ENCODE results near the gene PTPN20.
A peak's percentile ranks its signal among the peaks of the same experiment; 100 is the strongest.
"Not testable (repeated sequence)": the region's sequence is repeated elsewhere in the genome, so short reads cannot be mapped to it uniquely, and the experiment has no call there.

PTPN20 gene

GRCh38 chr10:46948687-46949518, 37.7 kb downstream of the PTPN20 start:
- not testable (repeated sequence) for FAIRE-seq

GRCh38 chr10:46952540-46952939, 41.3 kb downstream of the PTPN20 start:
- not testable (repeated sequence) for DNase-seq (ENCODE audit: low spot score); FAIRE-seq

More at GRCh38 chr10:46948687-46949518, 37.7 kb downstream of the PTPN20 start:
- DNase-seq (ENCODE audit: low spot score): not testable (repeated sequence)

GRCh38 chr10:46960742-46961141, 49.5 kb downstream of the PTPN20 start:
- DNase-seq (ENCODE audit: low spot score); FAIRE-seq: not testable (repeated sequence)

- DNase-seq (ENCODE audit: low spot score): not testable (repeated sequence)
- peak; percentile 70 for FAIRE-seq
Measured at GRCh38 chr10:46963356-46963755, 52.1 kb downstream of the PTPN20 start.

GRCh38 chr10:46967013-46967412, 55.8 kb downstream of the PTPN20 start:
- FAIRE-seq; DNase-seq (ENCODE audit: low spot score): not testable (repeated sequence)

GRCh38 chr10:46980223-46980622, 69.0 kb downstream of the PTPN20 start:
- FAIRE-seq; DNase-seq (ENCODE audit: low spot score): not testable (repeated sequence)

GRCh38 chr10:46987233-46987924, 76.2 kb downstream of the PTPN20 start:
- peak; percentile 93 for FAIRE-seq

GRCh38 chr10:46992803-46993561, 81.8 kb downstream of the PTPN20 start:
- peak; percentile 19 for DNase-seq (ENCODE audit: low spot score)

More at GRCh38 chr10:46987233-46987924, 76.2 kb downstream of the PTPN20 start:
- not testable (repeated sequence) for DNase-seq (ENCODE audit: low spot score)

GRCh38 chr10:46995234-46995633, 84.0 kb downstream of the PTPN20 start:
- DNase-seq (ENCODE audit: low spot score) (no peak), FAIRE-seq (no peak)

More at GRCh38 chr10:46992803-46993561, 81.8 kb downstream of the PTPN20 start:
- FAIRE-seq: no peak

- FAIRE-seq (no peak), DNase-seq (ENCODE audit: low spot score) (no peak)
Measured at GRCh38 chr10:46998192-46998591, 87.0 kb downstream of the PTPN20 start.

GRCh38 chr10:46998595-46998994, 87.4 kb downstream of the PTPN20 start:
- DNase-seq (ENCODE audit: low spot score): no peak
- FAIRE-seq: no peak

GRCh38 chr10:46999217-46999616, 88.0 kb downstream of the PTPN20 start:
- FAIRE-seq (no peak), DNase-seq (ENCODE audit: low spot score) (no peak)

- DNase-seq (ENCODE audit: low spot score) (peak; percentile 51), FAIRE-seq (no peak)
Measured at GRCh38 chr10:47008769-47009168, 97.5 kb downstream of the PTPN20 start.

GRCh38 chr10:47009215-47009838, 98.1 kb downstream of the PTPN20 start:
- FAIRE-seq (no peak), DNase-seq (ENCODE audit: low spot score) (no peak)

- FAIRE-seq (no peak), DNase-seq (ENCODE audit: low spot score) (no peak)
Measured at GRCh38 chr10:47010036-47010435, 98.8 kb downstream of the PTPN20 start.

GRCh38 chr10:47012214-47012613, 101.0 kb downstream of the PTPN20 start:
- no peak for DNase-seq (ENCODE audit: low spot score)
- FAIRE-seq: no peak

GRCh38 chr10:47013507-47014154, 102.4 kb downstream of the PTPN20 start:
- no peak for FAIRE-seq
- no peak for DNase-seq (ENCODE audit: low spot score)

GRCh38 chr10:47015404-47015803, 104.2 kb downstream of the PTPN20 start:
- FAIRE-seq: no peak
- no peak for DNase-seq (ENCODE audit: low spot score)

GRCh38 chr10:47016564-47016963, 105.3 kb downstream of the PTPN20 start:
- DNase-seq (ENCODE audit: low spot score) (no peak), FAIRE-seq (no peak)

GRCh38 chr10:47018026-47018735, 107.0 kb downstream of the PTPN20 start:
- FAIRE-seq: no peak

More at GRCh38 chr10:47018026-47018735, 107.0 kb downstream of the PTPN20 start:
- DNase-seq (ENCODE audit: low spot score): no peak

All from RCC 7860 (cell line).